BLaER1 treated with 17β-estradiol and CSF1 and Interleukin-3, amounts not matched to agents 10 nM and 100 nM (cell line): ENCODE data around the gene LRCH1.

ENCODE experiments used
- H3K27ac ChIP-seq, 11 experiments: shearing (Covaris generic); formaldehyde crosslinking; 2 replicates each; pipeline ENCODE4 v1.8.1; 2022
- H3K27me3 ChIP-seq, 11 experiments: shearing (Covaris generic); formaldehyde crosslinking; 2 replicates each; pipeline ENCODE4 v1.8.1; 2022
- H3K36me3 ChIP-seq, 11 experiments: shearing (Covaris generic); formaldehyde crosslinking; 2 replicates each; pipeline ENCODE4 v1.8.1; 2022
- H3K4me1 ChIP-seq, 10 experiments: shearing (Covaris generic); formaldehyde crosslinking; 2 replicates each; pipeline ENCODE4 v1.8.1; 2022
- H3K4me2 ChIP-seq, 11 experiments: shearing (Covaris generic); formaldehyde crosslinking; 2 replicates each; pipeline ENCODE4 v1.8.1; 2022
- H3K4me3 ChIP-seq, 10 experiments: shearing (Covaris generic); formaldehyde crosslinking; 2 replicates each; pipeline ENCODE4 v1.8.1; 2022
- H3K9ac ChIP-seq, 11 experiments: shearing (Covaris generic); formaldehyde crosslinking; 2 replicates each; pipeline ENCODE4 v1.8.1; 2022
- H3K9me3 ChIP-seq, 11 experiments: shearing (Covaris generic); formaldehyde crosslinking; replicated peaks in 1 of 11; 2 replicates each; pipeline ENCODE4 v1.8.1; 2022
- H4K20me1 ChIP-seq, 11 experiments: shearing (Covaris generic); formaldehyde crosslinking; 2 replicates each; pipeline ENCODE4 v1.8.1; 2022
- Cebpa-rat ChIP-seq, 11 experiments: shearing (Covaris generic); IDR thresholded peaks; 2 replicates each; pipeline ENCODE4 v1.8.1; 2022

Gene LRCH1

GRCh38 chr13:46621133-46621532 lies 68.2 kb downstream of the LRCH1 start:
- TF ChIP-seq Cebpa-rat (IDR thresholded peaks at IDR 0.05), result no peak
- Histone ChIP-seq H3K27ac (no peak overlapping the region), H3K4me3 (no peak overlapping the region), H4K20me1 (peaks cover 32 to 92% (median 57%) of the 10 kb centered on the region in 11 experiments; a peak in 21 of 22 replicates), H3K27me3 (no peaks in the 10 kb centered on the region), H3K4me2 (no peak overlapping the region), H3K9ac (no peak overlapping the region), H3K9me3 (peaks cover 0 to 15% (median 0%) of the 10 kb centered on the region in 11 experiments; a peak in 4 of 22 replicates), H3K36me3 (peaks cover 0 to 5% (median 0%) of the 10 kb centered on the region in 11 experiments; a peak in 2 of 22 replicates), H3K4me1 (peaks cover 46 to 77% (median 58%) of the 10 kb centered on the region in 10 experiments)

- H3K27ac ChIP-seq, result no peak overlapping the region
- peaks cover 46 to 71% (median 54%) of the 10 kb centered on the region in 10 experiments for H3K4me1 ChIP-seq
Observed at GRCh38 chr13:46621792-46622629, 69.0 kb downstream of the LRCH1 start.

GRCh38 chr13:46622630-46623256 lies 69.8 kb downstream of the LRCH1 start:
- peak overlapping the region in 2 of 11 experiments; percentile 3 to 18; a peak in 1 of 22 replicates for H3K4me2 ChIP-seq
- no peaks in the 10 kb centered on the region for H3K27me3 ChIP-seq
- no peak for TF ChIP-seq Cebpa-rat (IDR thresholded peaks at IDR 0.05)
- H3K9me3 ChIP-seq, result peaks cover 0 to 6% (median 0%) of the 10 kb centered on the region in 11 experiments; a peak in 3 of 22 replicates
- no peak overlapping the region for H3K9ac ChIP-seq
- peaks cover 32 to 93% (median 53%) of the 10 kb centered on the region in 11 experiments; a peak in 21 of 22 replicates for H4K20me1 ChIP-seq
- H3K4me3 ChIP-seq, result no peak overlapping the region
- peaks cover 39 to 66% (median 47%) of the 10 kb centered on the region in 10 experiments for H3K4me1 ChIP-seq
- no peak overlapping the region for H3K27ac ChIP-seq
- peaks cover 0 to 4% (median 0%) of the 10 kb centered on the region in 11 experiments; a peak in 3 of 22 replicates for H3K36me3 ChIP-seq

More at GRCh38 chr13:46621792-46622629, 69.0 kb downstream of the LRCH1 start:
- Histone ChIP-seq H3K9me3 (peaks cover 0 to 13% (median 0%) of the 10 kb centered on the region in 11 experiments; a peak in 4 of 22 replicates), H3K36me3 (peaks cover 0 to 5% (median 0%) of the 10 kb centered on the region in 11 experiments; a peak in 2 of 22 replicates), H3K27me3 (no peaks in the 10 kb centered on the region), H4K20me1 (peaks cover 32 to 93% (median 57%) of the 10 kb centered on the region in 11 experiments; a peak in 21 of 22 replicates), H3K4me3 (no peak overlapping the region), H3K9ac (no peak overlapping the region), H3K4me2 (0 out of 22 replicates have a peak overlapping the region, but pooled peaks of 1 of the 11 experiments have one; percentile 3)
- no peak for TF ChIP-seq Cebpa-rat (IDR thresholded peaks at IDR 0.05)

- Histone ChIP-seq H3K27ac (no peak overlapping the region), H3K27me3 (no peaks in the 10 kb centered on the region), H3K9ac (no peak overlapping the region), H3K4me1 (peaks cover 23 to 53% (median 33%) of the 10 kb centered on the region in 10 experiments), H3K36me3 (peaks cover 0 to 5% (median 0%) of the 10 kb centered on the region in 11 experiments; a peak in 2 of 22 replicates), H3K4me3 (no peak overlapping the region), H3K4me2 (no peak overlapping the region), H3K9me3 (0 out of 22 replicates have a peak, but pooled peaks cover 0 to 4% (median 0%) of the 10 kb centered on the region in 11 experiments), H4K20me1 (peaks cover 34 to 94% (median 63%) of the 10 kb centered on the region in 11 experiments; a peak in 21 of 22 replicates)
- TF ChIP-seq Cebpa-rat (IDR thresholded peaks at IDR 0.05), result no peak
Observed at GRCh38 chr13:46624353-46624752, 71.4 kb downstream of the LRCH1 start.

- H3K9ac ChIP-seq, result no peak overlapping the region
- no peak overlapping the region for H3K27ac ChIP-seq
- H3K27me3 ChIP-seq, result no peaks in the 10 kb centered on the region
- H3K4me3 ChIP-seq, result no peak overlapping the region
- TF ChIP-seq Cebpa-rat (IDR thresholded peaks at IDR 0.05), result no peak
- peak overlapping the region in 6 of 11 experiments; percentile 43 to 61 (median 60); a peak in 8 of 22 replicates for H3K4me2 ChIP-seq
- H3K36me3 ChIP-seq, result peaks cover 0 to 5% (median 0%) of the 10 kb centered on the region in 11 experiments; a peak in 2 of 22 replicates
- 0 out of 22 replicates have a peak, but pooled peaks cover 0 to 4% (median 0%) of the 10 kb centered on the region in 11 experiments for H3K9me3 ChIP-seq
- H3K4me1 ChIP-seq, result peaks cover 23 to 56% (median 33%) of the 10 kb centered on the region in 10 experiments
- H4K20me1 ChIP-seq, result peaks cover 39 to 94% (median 64%) of the 10 kb centered on the region in 11 experiments; a peak in 21 of 22 replicates
Observed at GRCh38 chr13:46624821-46625220, 71.9 kb downstream of the LRCH1 start.

GRCh38 chr13:46627462-46627861 lies 74.5 kb downstream of the LRCH1 start:
- H3K36me3 ChIP-seq, result peaks cover 0 to 5% (median 0%) of the 10 kb centered on the region in 11 experiments; a peak in 2 of 22 replicates
- no peak overlapping the region for H3K4me3 ChIP-seq
- peaks cover 24 to 94% (median 53%) of the 10 kb centered on the region in 11 experiments; a peak in 20 of 22 replicates for H4K20me1 ChIP-seq
- H3K9ac ChIP-seq, result no peak overlapping the region
- peaks cover 35 to 49% (median 41%) of the 10 kb centered on the region in 10 experiments for H3K4me1 ChIP-seq
- no peak overlapping the region for H3K4me2 ChIP-seq
- TF ChIP-seq Cebpa-rat (IDR thresholded peaks at IDR 0.05), result no peak
- 0 out of 22 replicates have a peak, but pooled peaks cover 0 to 4% (median 0%) of the 10 kb centered on the region in 11 experiments for H3K9me3 ChIP-seq
- no peak overlapping the region for H3K27ac ChIP-seq
- no peaks in the 10 kb centered on the region for H3K27me3 ChIP-seq

- peaks cover 37 to 48% (median 44%) of the 10 kb centered on the region in 10 experiments for H3K4me1 ChIP-seq
- H3K4me3 ChIP-seq, result no peak overlapping the region
- peaks cover 16 to 94% (median 40%) of the 10 kb centered on the region in 11 experiments; a peak in 19 of 22 replicates for H4K20me1 ChIP-seq
- H3K27ac ChIP-seq, result no peak overlapping the region
- peak overlapping the region in 2 of 11 experiments; percentile 53 to 58; a peak in 2 of 22 replicates for H3K4me2 ChIP-seq
- H3K9me3 ChIP-seq, result 0 out of 22 replicates have a peak, but pooled peaks cover 0 to 4% (median 0%) of the 10 kb centered on the region in 11 experiments
- no peak overlapping the region for H3K9ac ChIP-seq
- no peak for TF ChIP-seq Cebpa-rat (IDR thresholded peaks at IDR 0.05)
- H3K36me3 ChIP-seq, result peaks cover 0 to 5% (median 3%) of the 10 kb centered on the region in 11 experiments; a peak in 3 of 22 replicates
- no peaks in the 10 kb centered on the region for H3K27me3 ChIP-seq
Observed at GRCh38 chr13:46628622-46629365, 75.8 kb downstream of the LRCH1 start.
